Subcutaneous abdominal adipose tissue (tissue), 5 donors: Measurements from ENCODE around the gene VWCE.

Experiments
- H3K27ac ChIP-seq: one replicate; pipeline ENCODE4 v1.7.0; 2013; ENCODE audit warnings: low read depth, mild to moderate bottlenecking, inconsistent platforms, low read length, moderate library complexity
- H3K27me3 ChIP-seq, 5 donors: one replicate each; pipeline ENCODE4 v1.7.0; 2013; ENCODE audit warnings: low read length in 5 of 5, inconsistent platforms in 1 of 5; ENCODE audit not compliant: control insufficient read depth in 5 of 5, insufficient read depth in 4 of 5
- H3K36me3 ChIP-seq, 5 donors: one replicate each; pipeline ENCODE4 v1.7.0; 2013; ENCODE audit warnings: low read length in 5 of 5; ENCODE audit not compliant: control insufficient read depth in 5 of 5, insufficient read depth in 5 of 5
- H3K4me1 ChIP-seq, 5 donors: one replicate each; pipeline ENCODE4 v1.7.0; 2013; ENCODE audit warnings: low read length in 5 of 5, mild to moderate bottlenecking in 3 of 5, moderate library complexity in 1 of 5; ENCODE audit not compliant: control insufficient read depth in 5 of 5, insufficient read depth in 5 of 5
- H3K4me3 ChIP-seq, 5 donors: one replicate each; pipeline ENCODE4 v1.7.0; 2013; ENCODE audit warnings: low read length in 5 of 5, low read depth in 1 of 5
- H3K9ac ChIP-seq, 5 donors: one replicate each; pipeline ENCODE4 v1.7.0; 2013; ENCODE audit warnings: low read length in 5 of 5, mild to moderate bottlenecking in 4 of 5, moderate library complexity in 3 of 5
- H3K9me3 ChIP-seq, 5 donors: one replicate each; pipeline ENCODE4 v1.7.0; 2013; ENCODE audit warnings: low read length in 5 of 5; ENCODE audit not compliant: control insufficient read depth in 5 of 5
- donor health status: healthy.
- donor health status: healthy.
- donor health status: healthy.
- donor health status: healthy.
- donor health status: healthy.

VWCE gene

GRCh38 chr11:61287338-61287977 is 7.7 kb downstream of the VWCE start:
- no peak overlapping the region for H3K4me3 ChIP-seq
- H3K9me3 ChIP-seq = peaks cover 0 to 2% (median 0%) of the 10 kb centered on the region in 5 donors
- peaks cover 0 to 1% (median 0%) of the 10 kb centered on the region in 5 donors for H3K27me3 ChIP-seq
- H3K4me1 ChIP-seq = no peaks in the 10 kb centered on the region
- peaks cover 0 to 8% (median 6%) of the 10 kb centered on the region in 5 donors for H3K36me3 ChIP-seq
- H3K27ac ChIP-seq = no peak overlapping the region
- no peak overlapping the region for H3K9ac ChIP-seq

- Histone ChIP-seq H3K9ac (no peak overlapping the region), H3K4me1 (peaks cover 0 to 3% (median 0%) of the 10 kb centered on the region in 5 donors), H3K9me3 (peaks cover 0 to 2% (median 0%) of the 10 kb centered on the region in 5 donors), H3K27ac (no peak overlapping the region), H3K36me3 (peaks cover 0 to 11% (median 6%) of the 10 kb centered on the region in 5 donors), H3K4me3 (no peak overlapping the region), H3K27me3 (peaks cover 0 to 2% (median 0%) of the 10 kb centered on the region in 5 donors)
These were observed 11.5 kb downstream of the VWCE start for GRCh38 chr11:61283613-61284012.

GRCh38 chr11:61281581-61282250 is 13.4 kb downstream of the VWCE start:
- Histone ChIP-seq H3K27me3 (peaks cover 0 to 2% (median 0%) of the 10 kb centered on the region in 5 donors), H3K4me1 (peaks cover 0 to 3% (median 0%) of the 10 kb centered on the region in 5 donors), H3K36me3 (peaks cover 0 to 11% (median 6%) of the 10 kb centered on the region in 5 donors), H3K27ac (no peak overlapping the region), H3K9ac (no peak overlapping the region), H3K4me3 (no peak overlapping the region), H3K9me3 (peaks cover 0 to 2% (median 0%) of the 10 kb centered on the region in 5 donors)

- peaks cover 0 to 2% (median 0%) of the 10 kb centered on the region in 5 donors for H3K27me3 ChIP-seq
- no peak overlapping the region for H3K4me3 ChIP-seq
- H3K9me3 ChIP-seq = peaks cover 0 to 2% (median 0%) of the 10 kb centered on the region in 5 donors
- H3K9ac ChIP-seq = no peak overlapping the region
- peaks cover 0 to 3% (median 0%) of the 10 kb centered on the region in 5 donors for H3K4me1 ChIP-seq
- peaks cover 0 to 8% (median 5%) of the 10 kb centered on the region in 5 donors for H3K36me3 ChIP-seq
- H3K27ac ChIP-seq = no peak overlapping the region
These were observed 14.1 kb downstream of the VWCE start for GRCh38 chr11:61280883-61281580.

GRCh38 chr11:61279934-61280659 is 15.0 kb downstream of the VWCE start:
- Histone ChIP-seq H3K9ac (no peak overlapping the region), H3K27ac (no peak overlapping the region), H3K36me3 (peaks cover 0 to 7% (median 0%) of the 10 kb centered on the region in 5 donors), H3K9me3 (peaks cover 0 to 2% (median 0%) of the 10 kb centered on the region in 5 donors), H3K4me1 (peaks cover 0 to 3% (median 0%) of the 10 kb centered on the region in 5 donors), H3K4me3 (no peak overlapping the region), H3K27me3 (peaks cover 0 to 2% (median 0%) of the 10 kb centered on the region in 5 donors)

GRCh38 chr11:61278001-61278470 is 17.1 kb downstream of the VWCE start:
- Histone ChIP-seq H3K9me3 (no peaks in the 10 kb centered on the region), H3K27me3 (peaks cover 0 to 2% (median 0%) of the 10 kb centered on the region in 5 donors), H3K9ac (no peak overlapping the region), H3K27ac (no peak overlapping the region), H3K4me1 (peaks cover 0 to 7% (median 0%) of the 10 kb centered on the region in 5 donors), H3K4me3 (no peak overlapping the region), H3K36me3 (peaks cover 0 to 7% (median 0%) of the 10 kb centered on the region in 5 donors)

- H3K9ac ChIP-seq = no peak overlapping the region
- no peak overlapping the region for H3K4me3 ChIP-seq
- peaks cover 0 to 2% (median 0%) of the 10 kb centered on the region in 5 donors for H3K27me3 ChIP-seq
- no peak overlapping the region for H3K27ac ChIP-seq
- H3K9me3 ChIP-seq = no peaks in the 10 kb centered on the region
- H3K36me3 ChIP-seq = peaks cover 0 to 7% (median 0%) of the 10 kb centered on the region in 5 donors
- peaks cover 0 to 7% (median 0%) of the 10 kb centered on the region in 5 donors for H3K4me1 ChIP-seq
These were observed 17.7 kb downstream of the VWCE start for GRCh38 chr11:61277186-61278000.

- Histone ChIP-seq H3K9me3 (no peaks in the 10 kb centered on the region), H3K27ac (no peak overlapping the region), H3K4me3 (no peak overlapping the region), H3K4me1 (peaks cover 0 to 7% (median 0%) of the 10 kb centered on the region in 5 donors), H3K36me3 (peaks cover 0 to 2% (median 0%) of the 10 kb centered on the region in 5 donors), H3K9ac (no peak overlapping the region), H3K27me3 (no peaks in the 10 kb centered on the region)
These were observed 19.9 kb downstream of the VWCE start for GRCh38 chr11:61275191-61275590.

- Histone ChIP-seq H3K27me3 (no peaks in the 10 kb centered on the region), H3K9ac (no peak overlapping the region), H3K27ac (no peak overlapping the region), H3K9me3 (no peaks in the 10 kb centered on the region), H3K36me3 (peaks cover 0 to 2% (median 0%) of the 10 kb centered on the region in 5 donors), H3K4me1 (peaks cover 0 to 7% (median 0%) of the 10 kb centered on the region in 5 donors), H3K4me3 (no peak overlapping the region)
These were observed 21.0 kb downstream of the VWCE start for GRCh38 chr11:61274084-61274483.
